Activated naive CD4-positive, alpha-beta T cell (primary cell): Measurements from ENCODE around the gene OTOG.

Experiments
- DNase-seq, 4 experiments: peaks; one replicate each; lab custom pipeline; 2025; lab: John Stamatoyannopoulos, UW

Gene OTOG

DNA sequence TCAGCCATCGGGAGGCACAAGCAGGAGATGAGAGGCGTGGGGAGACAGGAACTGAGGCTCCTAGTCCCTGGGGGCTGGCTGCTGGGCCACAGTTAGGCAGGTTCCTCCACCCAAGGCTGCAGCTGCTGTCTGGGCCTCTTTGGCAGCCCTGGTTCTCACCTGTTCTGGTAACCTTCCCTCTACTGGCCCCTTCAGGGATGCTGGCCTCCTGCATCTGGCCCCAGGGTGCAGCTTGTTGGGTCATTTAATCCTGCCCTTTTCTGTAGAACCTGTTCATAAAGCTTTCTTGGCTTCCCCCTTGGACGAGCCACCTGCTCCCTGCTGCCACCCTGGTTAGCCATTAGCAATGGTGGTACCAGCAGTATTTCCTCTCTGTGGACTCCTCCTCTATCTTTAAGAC is 8.3 kb upstream of the OTOG start:
- DNase-seq = no peak

DNA sequence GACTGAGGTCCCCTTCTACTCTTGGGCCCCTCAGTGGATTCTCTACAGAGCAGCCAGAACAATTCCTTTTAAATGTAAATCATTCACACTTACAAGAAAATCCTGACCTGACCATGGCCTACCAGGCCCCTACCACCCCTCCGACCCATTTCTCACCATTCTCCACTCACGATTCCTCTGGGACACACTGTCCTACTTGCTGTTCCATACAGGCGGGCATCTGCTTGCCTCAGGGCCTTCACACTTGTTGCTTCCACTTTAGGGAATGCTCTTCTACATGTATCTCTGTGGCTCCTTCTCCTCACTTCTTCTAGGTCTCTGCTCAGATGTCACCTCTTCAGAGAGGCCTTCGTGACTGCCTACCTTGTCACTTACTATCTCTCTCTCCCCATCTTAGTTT is 6.3 kb upstream of the OTOG start:
- no peak for DNase-seq

DNA sequence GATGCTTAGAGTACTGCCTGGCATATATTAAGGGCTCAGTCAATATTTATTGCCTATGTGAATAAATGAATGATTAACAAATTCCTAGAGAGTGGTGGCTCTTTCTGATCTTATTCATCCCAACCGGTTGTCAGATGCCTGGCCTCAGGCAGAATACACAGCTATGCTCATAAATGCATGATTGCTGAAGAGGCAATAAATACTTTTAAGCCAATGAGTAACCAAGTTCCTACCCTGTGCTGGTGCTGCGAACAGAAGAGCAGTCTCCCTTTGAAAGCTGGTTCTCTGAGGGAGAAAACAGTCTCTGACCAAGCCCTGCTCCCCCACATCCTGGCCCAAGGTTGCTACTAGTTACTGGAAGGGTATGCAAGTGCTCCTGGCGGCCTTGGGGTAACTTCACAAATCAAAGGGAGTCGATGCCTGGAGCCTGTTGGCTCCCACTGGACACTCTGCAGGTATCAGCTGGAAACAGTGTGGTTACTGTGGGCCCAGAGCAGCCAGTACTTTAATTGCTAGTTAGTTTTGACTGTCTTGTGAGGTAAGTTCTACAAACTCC is 5.7 kb upstream of the OTOG start:
- no peak for DNase-seq

DNA sequence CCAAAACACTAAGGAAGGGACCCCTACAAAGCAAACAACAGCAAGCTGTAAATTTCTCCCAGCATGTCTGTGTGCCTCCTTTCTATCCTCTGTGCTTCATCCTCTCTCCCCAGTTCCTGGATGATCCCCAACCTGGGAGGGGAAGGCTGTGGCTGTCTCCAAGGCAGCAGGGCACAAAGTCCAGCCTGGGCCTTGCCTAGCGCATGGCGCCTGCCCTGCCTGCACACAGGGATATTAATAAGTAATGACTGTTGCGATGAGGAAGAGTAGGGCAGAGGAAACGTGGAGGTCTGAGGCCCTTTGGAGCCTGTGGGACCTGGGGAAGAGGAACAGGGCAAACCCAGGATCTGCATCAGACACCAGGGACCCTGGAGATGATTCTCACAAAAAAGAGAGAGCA is 4.8 kb upstream of the OTOG start:
- no peak for DNase-seq

DNA sequence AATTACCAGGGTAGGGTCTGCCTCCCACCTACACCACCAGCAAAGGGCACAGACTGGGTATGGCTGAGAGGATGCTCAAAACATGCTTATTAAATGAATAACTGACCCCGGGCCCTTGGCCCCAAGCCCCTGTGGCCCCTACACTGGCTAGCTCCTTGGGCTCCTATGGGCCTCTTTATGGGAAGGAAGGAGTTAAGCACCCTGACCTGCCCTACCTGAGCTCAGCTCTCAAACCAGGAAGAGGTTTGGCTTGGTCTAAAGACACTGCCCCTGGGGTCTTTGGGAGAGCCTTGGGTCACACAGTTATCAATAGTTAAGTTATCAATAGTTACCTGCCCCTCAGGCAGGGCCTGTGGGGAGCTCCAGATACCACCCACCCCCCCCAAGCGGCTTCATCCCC is 4.0 kb upstream of the OTOG start:
- DNase-seq = no peak

DNA sequence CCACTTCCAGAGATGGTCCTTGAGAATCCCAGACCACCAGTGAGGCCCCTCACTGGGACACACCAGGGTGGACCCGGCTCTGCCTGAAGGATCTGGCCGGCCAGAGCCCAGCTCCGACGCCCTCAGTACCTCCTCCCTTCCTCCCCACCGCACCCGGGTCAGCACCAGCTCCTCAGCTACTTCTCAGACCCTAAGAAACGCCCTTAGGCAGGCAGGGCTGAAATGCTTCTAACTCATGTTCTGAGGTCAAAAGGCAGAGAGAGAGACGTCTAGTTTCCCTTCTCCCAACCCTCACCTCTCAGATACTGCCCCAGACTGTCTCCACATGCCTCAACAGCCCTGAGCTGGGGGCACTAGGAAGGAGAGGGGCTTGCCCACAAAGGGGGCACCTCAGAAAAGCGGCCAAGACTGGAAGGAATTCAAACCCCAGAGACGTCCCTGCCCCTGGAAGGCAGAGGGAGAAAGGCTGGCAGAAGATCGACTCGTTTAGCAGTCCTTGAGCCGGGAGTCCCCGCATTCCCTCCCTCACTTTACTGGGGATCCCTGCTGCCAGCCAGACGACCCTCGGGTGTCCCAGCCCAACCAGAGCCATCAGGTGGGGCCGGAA is 3.4 kb upstream of the OTOG start:
- DNase-seq = no peak

DNA sequence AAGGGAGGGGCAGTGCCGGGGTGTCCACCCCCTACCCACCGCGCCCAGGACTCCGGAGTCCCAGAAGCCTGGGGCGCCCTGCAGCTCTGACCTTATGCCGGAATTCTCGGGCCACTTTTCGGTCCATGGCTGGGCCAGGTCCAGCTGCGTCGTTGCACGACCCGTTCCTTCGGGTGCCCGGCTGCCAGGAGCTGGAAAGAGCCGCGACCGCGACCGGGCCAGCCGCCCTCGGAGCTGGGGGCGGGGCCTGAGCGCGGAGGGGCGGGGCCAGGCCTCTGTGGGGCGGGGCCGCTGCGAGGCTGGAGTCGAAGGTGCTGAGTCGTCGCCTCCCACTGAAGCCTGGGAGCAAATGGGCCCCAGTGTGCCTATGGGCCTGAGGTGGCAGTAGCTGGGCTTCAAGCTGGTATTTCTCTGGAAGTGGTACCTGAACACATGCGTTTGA is 2.9 kb upstream of the OTOG start, which contains the start of gene USH1C:
Gene USH1C, minus strand, starts transcription at position 236 of the 442 bp plus-strand sequence. Its CDS starts 109 bp downstream, at position 127.
- DNase-seq = no peak

DNA sequence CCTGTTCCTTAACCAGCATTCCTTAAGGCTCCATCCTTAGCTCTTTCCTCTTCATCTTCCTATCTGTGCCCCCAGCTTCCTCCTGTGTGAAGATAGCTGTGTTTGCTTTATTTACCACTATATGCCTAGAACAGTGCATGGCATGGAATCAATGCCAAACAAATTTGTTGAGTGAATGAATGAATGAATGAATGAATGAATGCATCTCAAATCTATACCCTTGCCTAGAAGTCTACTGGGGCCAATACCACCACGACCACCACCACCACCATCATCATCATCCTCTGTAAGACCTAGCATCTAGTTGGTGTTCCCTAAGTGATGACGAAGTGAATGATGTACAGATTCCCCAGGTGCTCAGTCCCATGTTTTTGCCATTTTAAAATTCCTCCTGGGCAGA is 819 bp upstream of the OTOG start:
- DNase-seq = no peak

DNA sequence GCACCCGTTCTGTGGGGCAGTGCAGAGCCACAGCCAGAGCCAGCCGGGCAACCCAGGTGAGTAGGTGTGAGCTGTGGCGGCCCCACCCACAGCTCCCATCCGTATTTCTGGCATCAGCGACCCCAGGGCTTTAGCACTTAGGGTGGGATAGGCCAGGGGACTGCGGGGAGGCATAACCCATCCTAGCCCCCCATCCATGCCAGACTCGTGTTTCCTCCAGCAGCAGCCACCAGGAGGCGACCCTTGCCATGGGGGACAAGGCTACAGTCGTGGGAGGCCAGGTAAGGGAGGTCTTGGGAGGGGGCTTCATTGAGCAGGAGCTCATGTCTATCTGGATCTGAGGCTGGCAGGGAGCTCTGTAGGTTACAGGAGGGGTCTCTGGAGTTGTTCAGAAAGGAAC is 873 bp downstream of the OTOG start:
- DNase-seq = no peak

DNA sequence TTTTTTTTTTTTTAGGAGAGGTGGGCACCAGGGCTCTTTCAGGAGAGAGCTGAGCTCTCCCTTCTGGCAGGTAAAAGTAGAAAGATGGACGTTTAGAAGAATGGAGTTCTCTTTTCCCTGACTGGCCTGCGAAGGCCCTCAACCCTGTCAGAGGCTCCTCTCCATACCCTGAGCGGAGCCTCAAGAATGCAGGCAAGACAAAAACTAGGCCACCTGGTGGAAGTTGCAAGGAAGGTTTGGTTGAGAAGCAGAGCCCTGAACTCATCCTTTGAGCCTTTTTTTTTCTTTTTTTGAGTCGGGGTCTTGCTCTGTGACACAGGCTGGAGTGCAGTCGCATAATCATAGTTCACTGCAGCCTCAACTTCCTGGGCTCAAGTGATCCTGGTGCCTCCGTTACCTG is 1.4 kb downstream of the OTOG start:
- no peak for DNase-seq

DNA sequence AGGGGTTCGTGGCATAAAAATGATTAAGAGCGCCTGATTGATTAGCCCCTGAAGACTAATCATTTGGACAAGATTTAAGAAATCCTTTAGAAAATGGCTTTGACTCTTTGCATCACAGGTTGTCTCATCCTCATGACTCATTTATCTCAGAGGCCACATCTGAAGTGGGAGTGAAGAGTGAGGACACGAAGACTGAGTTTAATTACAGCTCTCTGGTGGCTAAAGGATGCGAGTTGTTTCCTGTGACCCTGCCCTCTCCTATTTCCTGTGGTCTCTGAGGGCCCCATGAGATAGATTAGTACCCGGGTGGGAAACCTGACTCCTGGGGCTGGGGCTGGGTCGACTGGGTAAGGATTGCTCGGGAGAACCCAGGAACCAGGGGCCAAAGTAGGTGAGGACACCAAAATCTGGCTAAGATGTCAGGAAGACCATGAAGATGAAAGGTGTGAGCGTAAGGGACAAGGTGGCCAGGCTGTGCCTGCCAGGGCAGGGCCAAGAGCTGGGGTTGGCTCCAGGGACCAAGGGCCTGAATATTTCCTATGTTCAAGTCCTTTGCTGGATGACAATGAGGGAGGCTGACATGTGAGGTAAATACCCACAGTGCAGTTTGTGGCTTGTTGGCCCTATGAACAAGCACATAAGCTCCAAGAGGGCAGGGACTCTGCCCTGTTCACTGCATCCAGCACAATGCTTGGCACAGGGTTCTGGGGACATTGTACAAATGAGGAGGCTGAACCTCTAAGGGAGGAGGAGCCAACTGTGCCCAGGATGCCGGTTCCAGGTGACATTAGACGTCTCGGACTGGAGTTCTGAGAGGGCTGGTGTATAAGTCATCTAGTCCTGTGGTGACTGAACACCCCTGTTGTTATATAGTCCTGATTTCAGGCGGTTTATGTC is 3.6 kb downstream of the OTOG start:
- no peak for DNase-seq

DNA sequence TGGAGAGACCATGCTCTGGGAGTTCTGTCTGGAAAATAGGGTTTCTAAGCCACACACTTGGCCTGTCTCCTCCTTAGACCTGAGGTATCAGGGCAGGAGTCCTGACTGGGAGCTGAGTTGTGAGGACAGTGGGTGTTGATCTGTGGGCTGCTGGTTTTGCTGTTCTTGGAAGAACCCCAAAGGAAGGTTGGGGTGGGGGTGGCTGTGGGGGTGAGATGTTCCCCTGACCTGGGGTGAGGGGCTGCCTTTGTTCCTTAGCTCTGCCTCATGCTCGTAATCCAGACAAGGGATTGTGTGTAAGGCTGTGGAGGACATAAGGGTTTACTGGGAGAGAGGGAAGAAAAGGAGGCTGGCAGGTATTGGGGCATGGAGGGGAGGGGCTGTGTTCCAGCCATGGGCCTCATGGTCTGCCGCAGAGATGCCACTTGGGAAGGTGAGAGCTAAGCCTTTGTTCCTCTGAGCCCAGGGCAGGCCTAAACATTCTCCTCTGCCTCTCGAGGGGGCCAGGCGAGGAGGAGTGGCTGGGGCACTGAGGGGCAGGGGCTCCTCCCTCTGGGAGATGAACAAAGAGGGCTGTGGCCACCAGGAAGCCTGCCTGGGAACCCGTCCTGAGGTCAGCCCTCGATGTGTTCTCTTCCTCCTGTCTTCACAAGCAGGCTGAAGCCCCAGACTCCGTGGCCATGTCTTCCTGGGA is 4.4 kb downstream of the OTOG start:
- DNase-seq = no peak

DNA sequence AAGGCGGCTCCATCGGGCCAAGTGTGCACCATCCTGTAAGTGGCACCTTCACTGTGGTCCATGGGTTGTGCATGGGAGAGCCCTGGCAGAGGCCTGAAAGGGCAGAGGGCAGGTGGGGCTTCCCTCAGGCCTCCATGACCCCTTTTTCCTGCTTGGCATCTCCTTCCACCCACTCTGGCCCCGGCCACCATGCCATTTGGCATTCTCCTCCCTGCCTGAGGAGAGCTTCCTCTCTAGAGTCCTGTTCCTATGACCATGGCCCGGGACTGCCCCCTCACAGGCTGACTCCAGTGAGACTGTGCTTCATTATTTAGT is 4.9 kb downstream of the OTOG start:
- DNase-seq = no peak

DNA sequence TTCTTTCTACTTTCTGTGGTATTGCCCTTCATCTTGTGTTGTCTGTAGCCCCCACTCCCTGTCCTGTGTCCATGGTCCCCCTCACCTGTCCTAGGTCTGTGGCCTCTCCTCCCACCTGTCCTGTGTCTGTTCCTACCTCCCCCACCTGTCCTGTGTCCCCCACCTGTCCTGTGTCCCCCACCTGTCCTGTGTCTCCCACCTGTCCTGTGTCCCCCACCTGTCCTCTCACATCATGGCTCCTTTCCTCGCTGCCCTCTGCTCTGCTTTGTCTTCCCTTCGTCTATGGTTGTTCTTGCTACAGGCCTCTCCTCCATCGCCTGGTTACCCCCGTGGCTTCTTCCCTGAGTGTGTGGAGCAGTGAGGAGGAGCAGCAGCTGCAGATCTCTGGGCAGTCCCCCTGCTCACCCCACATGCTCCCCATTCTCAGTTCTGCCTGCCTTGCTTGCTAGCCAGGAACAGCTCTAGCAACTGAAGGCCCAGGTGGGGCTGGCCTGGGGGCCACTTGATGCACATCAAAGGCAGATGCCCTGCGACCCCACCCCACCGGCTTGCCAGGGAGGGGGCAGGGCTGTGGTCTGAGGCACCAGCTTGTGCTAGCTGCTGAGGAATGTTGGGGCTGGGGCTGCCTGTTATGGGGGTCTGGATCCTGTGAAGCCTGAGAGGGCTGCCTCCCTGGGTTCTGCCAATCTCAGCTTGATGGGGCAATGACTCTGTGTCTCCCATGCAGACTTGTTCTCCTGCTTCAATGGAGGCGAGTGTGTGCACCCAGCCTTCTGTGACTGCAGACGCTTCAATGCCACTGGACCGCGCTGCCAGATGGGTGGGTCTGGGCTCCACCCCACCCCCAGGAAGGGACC is 5.6 kb downstream of the OTOG start:
- DNase-seq = no peak

DNA sequence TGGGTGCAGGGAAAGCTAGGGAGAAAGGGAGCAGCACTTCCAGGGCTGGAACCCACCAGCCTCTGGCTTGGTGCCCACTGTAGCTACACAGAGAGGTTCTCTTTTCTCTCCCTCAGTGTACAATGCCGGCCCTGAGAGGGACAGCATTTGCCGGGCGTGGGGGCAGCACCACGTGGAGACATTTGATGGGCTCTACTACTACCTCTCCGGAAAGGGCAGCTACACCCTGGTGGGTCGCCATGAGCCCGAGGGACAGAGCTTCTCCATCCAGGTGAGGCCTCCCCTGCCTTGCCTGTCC is 6.1 kb downstream of the OTOG start:
- no peak for DNase-seq

DNA sequence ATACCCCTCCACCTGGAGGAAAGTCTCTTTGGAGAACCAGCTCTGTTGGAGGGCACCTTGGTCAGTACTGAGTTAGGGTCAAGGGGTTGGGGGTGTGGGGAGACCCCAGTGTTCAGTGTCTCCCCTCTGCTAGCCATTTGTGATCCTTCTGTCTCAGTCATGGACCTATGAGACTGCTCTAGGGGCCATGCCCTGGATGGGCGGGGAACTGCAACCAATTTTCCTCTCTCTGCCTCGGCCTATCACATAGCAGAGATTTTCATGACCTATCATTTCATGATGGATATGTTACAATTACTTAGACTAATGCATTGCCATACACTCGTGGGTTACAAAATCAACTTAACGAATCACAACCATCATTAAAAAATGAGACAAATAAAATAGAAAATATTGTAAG is 7.4 kb downstream of the OTOG start:
- no peak for DNase-seq

DNA sequence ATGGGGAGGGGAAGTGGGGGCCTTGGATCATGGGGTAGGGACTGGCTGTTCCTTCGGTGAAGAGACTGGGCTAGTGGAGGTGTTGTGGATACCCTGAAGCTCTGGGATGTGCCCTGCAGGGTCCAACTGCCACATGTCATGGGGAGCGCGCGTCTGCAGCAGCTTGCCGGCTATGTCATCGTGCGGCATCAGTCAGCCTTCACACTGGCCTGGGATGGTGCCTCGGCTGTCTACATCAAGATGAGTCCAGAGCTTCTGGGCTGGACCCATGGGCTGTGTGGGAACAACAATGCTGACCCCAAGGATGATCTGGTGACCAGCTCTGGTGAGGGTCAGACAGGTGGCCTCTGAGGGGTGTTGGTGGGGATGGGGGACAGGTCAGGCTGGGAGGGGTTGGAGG is 9.9 kb downstream of the OTOG start:
- DNase-seq = no peak

DNA sequence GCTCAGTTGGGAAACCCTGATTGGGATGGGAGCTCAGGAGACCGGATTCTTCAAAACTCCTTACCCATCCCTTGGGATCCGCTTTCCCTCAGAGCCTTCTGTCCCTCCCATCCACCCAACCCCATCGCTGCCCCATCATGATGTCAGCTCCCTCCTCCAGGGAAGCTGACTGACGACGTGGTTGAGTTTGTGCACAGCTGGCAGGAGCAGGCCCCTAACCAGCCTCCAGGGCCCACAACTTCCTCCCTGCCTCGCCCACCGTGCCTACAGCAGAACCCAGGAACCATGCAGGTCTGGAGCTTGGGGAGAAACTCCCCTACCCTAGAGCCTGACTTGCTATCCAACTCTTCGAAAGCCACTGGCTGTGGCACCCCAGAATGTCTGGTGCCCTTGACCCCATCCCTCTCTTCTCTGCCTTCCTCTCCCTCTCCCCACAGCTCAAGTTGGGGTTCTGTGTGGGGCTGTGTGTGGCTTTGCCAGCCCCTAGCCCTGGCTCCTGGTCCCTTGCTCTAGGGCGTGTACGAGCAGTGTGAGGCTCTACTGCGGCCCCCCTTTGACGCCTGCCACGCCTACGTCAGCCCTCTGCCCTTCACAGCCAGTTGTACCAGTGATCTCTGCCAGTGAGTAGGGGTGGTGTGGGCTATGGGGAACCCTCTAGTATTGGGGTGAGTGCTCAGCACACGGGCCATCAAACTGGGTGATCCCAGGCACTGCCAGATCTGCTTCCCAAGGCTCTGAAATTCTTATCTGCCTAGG is 11.1 kb downstream of the OTOG start:
- no peak for DNase-seq

DNA sequence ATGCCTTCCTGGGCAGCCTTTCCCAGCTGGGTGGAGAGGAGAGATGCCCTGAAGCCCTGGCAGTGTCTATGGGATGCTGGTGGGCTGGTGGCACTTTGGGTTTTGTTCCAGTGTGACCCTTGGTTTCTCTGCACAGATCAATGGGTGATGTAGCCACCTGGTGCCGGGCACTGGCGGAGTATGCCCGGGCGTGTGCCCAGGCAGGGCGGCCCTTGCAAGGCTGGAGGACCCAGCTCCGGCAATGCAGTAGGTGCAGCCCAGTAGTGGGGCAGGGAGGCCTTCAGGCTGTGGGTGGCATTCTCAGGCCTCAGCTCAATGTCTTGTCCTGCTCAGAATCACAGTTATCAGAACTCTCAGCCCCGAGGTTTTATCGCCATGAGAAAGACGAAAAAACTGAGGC is 11.9 kb downstream of the OTOG start:
- DNase-seq = no peak

DNA sequence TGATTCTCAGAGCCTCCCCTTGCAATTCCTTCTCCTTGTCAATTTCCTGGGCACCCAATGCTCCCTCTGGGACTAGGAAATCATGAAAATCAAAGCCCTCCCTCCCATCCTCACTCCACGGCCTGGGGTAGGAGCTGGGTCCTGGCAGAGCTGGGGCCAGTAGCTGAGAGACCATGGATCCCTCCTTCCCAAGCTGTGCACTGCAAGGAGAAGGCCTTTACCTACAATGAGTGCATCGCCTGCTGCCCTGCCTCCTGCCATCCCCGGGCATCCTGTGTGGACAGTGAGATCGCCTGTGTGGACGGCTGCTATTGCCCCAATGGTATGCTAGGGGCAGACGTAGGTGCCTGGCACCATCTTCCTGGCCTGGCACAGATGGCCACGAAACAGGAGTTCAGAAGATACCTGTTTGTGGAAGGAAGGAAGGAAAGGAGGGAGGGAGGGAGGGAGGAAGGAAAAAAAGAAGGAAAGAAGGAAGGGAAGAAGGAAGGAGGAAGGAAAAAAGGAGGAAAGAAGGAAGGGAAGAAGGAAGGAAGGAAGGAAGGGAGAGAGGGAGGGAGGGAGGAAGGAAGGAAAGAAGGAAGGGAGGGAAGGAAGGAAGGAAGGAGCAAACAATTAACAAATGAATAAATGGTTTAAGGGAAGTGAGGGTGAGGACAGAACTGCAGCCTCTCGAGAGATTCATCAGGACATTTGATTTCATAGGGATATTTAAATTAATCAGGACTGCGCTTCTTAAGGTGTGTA is 12.5 kb downstream of the OTOG start:
- no peak for DNase-seq
